CD4-positive, CD25-positive, alpha-beta regulatory T cell (primary cell): ENCODE results near the gene ARHGAP25. TPM values are rescaled to one million over a fixed set of nuclear protein-coding genes. Genes with fewer than 3 reads are reported as not detected.

Source experiments
- ATAC-seq, 2 donors: fragments of 150-1000 bp; cut with Tn5 transposase; one replicate each; pipeline ENCODE4 v1.10.0; 2021; ENCODE audit warnings: low read depth in 2 of 2, moderate number of reproducible peaks in 2 of 2, moderate library complexity in 1 of 2
- DNase-seq, 3 donors: peaks; one replicate each; pipeline versions ENCODE4 v3.0.0 to v3.0.0-alpha.2; 2012 to 2022; ENCODE audit warnings: mixed read lengths in 1 of 3
- H3K27ac ChIP-seq: one replicate; pipeline ENCODE4 v1.7.0; 2013; ENCODE audit warnings: mild to moderate bottlenecking, low read length; ENCODE audit not compliant: insufficient read depth, poor library complexity, severe bottlenecking
- H3K27me3 ChIP-seq: one replicate; pipeline ENCODE4 v1.7.0; 2013; ENCODE audit warnings: low read length; ENCODE audit not compliant: control insufficient read depth, insufficient read depth
- H3K36me3 ChIP-seq: one replicate; pipeline ENCODE4 v1.7.0; 2013; ENCODE audit warnings: mild to moderate bottlenecking, low read length, moderate library complexity; ENCODE audit not compliant: control insufficient read depth, insufficient read depth
- H3K4me1 ChIP-seq: 2 replicates; pipeline ENCODE4 v1.7.0; 2013; ENCODE audit warnings: mild to moderate bottlenecking, low read length; ENCODE audit not compliant: insufficient read depth, control insufficient read depth, poor library complexity, severe bottlenecking
- H3K4me3 ChIP-seq: one replicate; pipeline ENCODE4 v1.7.0; 2013; ENCODE audit warnings: low read depth, mild to moderate bottlenecking, low read length, moderate library complexity
- H3K9me3 ChIP-seq, 2 experiments: 1 replicate in 1 of 2; 2 replicates in 1 of 2; pipeline ENCODE4 v1.7.0; 2013; ENCODE audit warnings: low read length in 2 of 2, mild to moderate bottlenecking in 1 of 2, moderate library complexity in 1 of 2; ENCODE audit not compliant: control insufficient read depth in 2 of 2
- H3K27ac Mint-ChIP-seq, 3 donors: one replicate each; pipeline ENCODE4 v1.8.0; 2020 to 2022; ENCODE audit warnings: mild to moderate bottlenecking in 3 of 3, mixed read lengths in 3 of 3, moderate library complexity in 2 of 3
- H3K27me3 Mint-ChIP-seq: one replicate; pipeline ENCODE4 v1.8.0; 2022; ENCODE audit warnings: mild to moderate bottlenecking, mixed read lengths
- H3K36me3 Mint-ChIP-seq: one replicate; pipeline ENCODE4 v1.8.0; 2020; ENCODE audit warnings: mixed read lengths
- H3K4me1 Mint-ChIP-seq, 4 donors: one replicate each; pipeline ENCODE4 v1.8.0; 2020 to 2022; ENCODE audit warnings: mixed read lengths in 4 of 4, mild to moderate bottlenecking in 1 of 4
- H3K4me3 Mint-ChIP-seq, 4 donors: one replicate each; pipeline ENCODE4 v1.8.0; 2020 to 2022; ENCODE audit warnings: mild to moderate bottlenecking in 4 of 4, mixed read lengths in 4 of 4, moderate library complexity in 3 of 4
- H3K9me3 Mint-ChIP-seq, 7 donors: one replicate each; pipeline ENCODE4 v1.8.0; 2020 to 2022; ENCODE audit warnings: mixed read lengths in 7 of 7, mild to moderate bottlenecking in 3 of 7, moderate library complexity in 2 of 7
- polyA plus RNA-seq, 4 donors: library from polyadenylated mRNA; unstranded; fragments of 300-500 nt; fragmentation: Illumina TruSeq; gene quantifications; one replicate each; pipeline ENCODE4 v1.2.3, GENCODE V29; 2021
- total RNA-seq: library from RNA; stranded (reverse); gene quantifications from one replicate; pipeline ENCODE4 v1.2.3, GENCODE V29; 2022

The ARHGAP25 gene
- total and polyA plus RNA-seq, 5 donors from 2014 or later = 97.8 to 148 (median 135) TPM

- peaks cover 4% of the 10 kb centered on the region for H3K27me3 Mint-ChIP-seq
- H3K4me1 Mint-ChIP-seq = peaks cover 14 to 70% (median 40%) of the 10 kb centered on the region in 4 donors
- H3K36me3 ChIP-seq = no peaks in the 10 kb centered on the region
- peak overlapping the region; percentile 52 to 83 (median 58) for H3K4me3 Mint-ChIP-seq
- peak overlapping the region; percentile 54 for H3K4me3 ChIP-seq
- no peaks in the 10 kb centered on the region for H3K9me3 Mint-ChIP-seq
- H3K9me3 ChIP-seq = no peaks in the 10 kb centered on the region
- peak overlapping the region; percentile 48 to 90 (median 88) for H3K27ac Mint-ChIP-seq
- ATAC-seq = no peak
- DNase-seq = no peak
- peak overlapping the region; percentile 73 for H3K27ac ChIP-seq
- no peaks in the 10 kb centered on the region for H3K36me3 Mint-ChIP-seq
- H3K27me3 ChIP-seq = no peaks in the 10 kb centered on the region
- H3K4me1 ChIP-seq = peaks cover 39% of the 10 kb centered on the region
These were observed 6.8 kb upstream of the ARHGAP25 start for GRCh38 chr2:68727683-68728375.

- Histone ChIP-seq H3K36me3 (no peaks in the 10 kb centered on the region), H3K4me1 (peaks cover 47% of the 10 kb centered on the region), H3K27me3 (no peaks in the 10 kb centered on the region), H3K9me3 (no peaks in the 10 kb centered on the region), H3K4me3 (no peak overlapping the region), H3K27ac (no peak overlapping the region)
- Mint-ChIP-seq H3K9me3 (no peaks in the 10 kb centered on the region), H3K27ac (peak overlapping the region in 2 of 3 donors; percentile 60 to 63), H3K4me1 (peaks cover 9 to 42% (median 34%) of the 10 kb centered on the region in 4 donors), H3K27me3 (peaks cover 4% of the 10 kb centered on the region), H3K4me3 (peak overlapping the region in 1 of 4 donors; percentile 75), H3K36me3 (peaks cover 3% of the 10 kb centered on the region)
- DNase-seq = no peak
- no peak for ATAC-seq
These were observed 3.8 kb upstream of the ARHGAP25 start for GRCh38 chr2:68730828-68731227.

- no peaks in the 10 kb centered on the region for H3K9me3 ChIP-seq
- H3K4me1 ChIP-seq = peaks cover 42% of the 10 kb centered on the region
- Mint-ChIP-seq H3K4me1 (peaks cover under 1 to 28% (median 22%) of the 10 kb centered on the region in 4 donors), H3K9me3 (no peaks in the 10 kb centered on the region), H3K27ac (peak overlapping the region; percentile 59 to 92 (median 60)), H3K36me3 (peaks cover 3% of the 10 kb centered on the region), H3K4me3 (peak overlapping the region in 2 of 4 donors; percentile 67 to 75), H3K27me3 (peaks cover 4% of the 10 kb centered on the region)
- no peaks in the 10 kb centered on the region for H3K27me3 ChIP-seq
- ATAC-seq (no peak), DNase-seq (no peak)
- no peaks in the 10 kb centered on the region for H3K36me3 ChIP-seq
- no peak overlapping the region for H3K4me3 ChIP-seq
- H3K27ac ChIP-seq = no peak overlapping the region
These were observed 2.3 kb upstream of the ARHGAP25 start for GRCh38 chr2:68732036-68732932.

GRCh38 chr2:68733365-68733764 lies 1.2 kb upstream of the ARHGAP25 start:
- no peak overlapping the region for H3K4me3 Mint-ChIP-seq
- no peak overlapping the region for H3K27ac Mint-ChIP-seq
- peaks cover 3% of the 10 kb centered on the region for H3K36me3 Mint-ChIP-seq
- Histone ChIP-seq H3K36me3 (no peaks in the 10 kb centered on the region), H3K9me3 (no peaks in the 10 kb centered on the region), H3K27ac (peak overlapping the region; percentile 88), H3K4me3 (peak overlapping the region; percentile 100), H3K4me1 (peaks cover 42% of the 10 kb centered on the region), H3K27me3 (no peaks in the 10 kb centered on the region)
- no peaks in the 10 kb centered on the region for H3K9me3 Mint-ChIP-seq
- H3K27me3 Mint-ChIP-seq = peaks cover 4% of the 10 kb centered on the region
- peaks cover 6 to 32% (median 22%) of the 10 kb centered on the region in 4 donors for H3K4me1 Mint-ChIP-seq
- no peak for DNase-seq
- no peak for ATAC-seq

GRCh38 chr2:68734176-68734575 lies 435 bp upstream of the ARHGAP25 start:
- H3K27me3 ChIP-seq = no peaks in the 10 kb centered on the region
- no peaks in the 10 kb centered on the region for H3K9me3 Mint-ChIP-seq
- no peak overlapping the region for H3K4me3 Mint-ChIP-seq
- peaks cover 4% of the 10 kb centered on the region for H3K27me3 Mint-ChIP-seq
- peak overlapping the region; percentile 100 for H3K4me3 ChIP-seq
- no peaks in the 10 kb centered on the region for H3K36me3 ChIP-seq
- ATAC-seq (no peak), DNase-seq (no peak)
- no peak overlapping the region for H3K27ac Mint-ChIP-seq
- peaks cover 6 to 33% (median 22%) of the 10 kb centered on the region in 4 donors for H3K4me1 Mint-ChIP-seq
- H3K36me3 Mint-ChIP-seq = peaks cover 7% of the 10 kb centered on the region
- H3K4me1 ChIP-seq = peaks cover 49% of the 10 kb centered on the region
- H3K9me3 ChIP-seq = no peaks in the 10 kb centered on the region
- peak overlapping the region; percentile 88 for H3K27ac ChIP-seq

- Mint-ChIP-seq H3K27ac (peak overlapping the region in 2 of 3 donors; percentile 90 to 94), H3K36me3 (peaks cover 21% of the 10 kb centered on the region), H3K4me3 (no peak overlapping the region), H3K9me3 (no peaks in the 10 kb centered on the region), H3K27me3 (peaks cover 4% of the 10 kb centered on the region), H3K4me1 (peaks cover 15 to 46% (median 37%) of the 10 kb centered on the region in 4 donors)
- H3K9me3 ChIP-seq = no peaks in the 10 kb centered on the region
- H3K4me1 ChIP-seq = peaks cover 68% of the 10 kb centered on the region
- H3K4me3 ChIP-seq = peak overlapping the region; percentile 100
- no peak for DNase-seq
- ATAC-seq = no peak
- H3K27ac ChIP-seq = peak overlapping the region; percentile 88
- H3K27me3 ChIP-seq = no peaks in the 10 kb centered on the region
- H3K36me3 ChIP-seq = no peaks in the 10 kb centered on the region
These were observed 1.5 kb downstream of the ARHGAP25 start for GRCh38 chr2:68736086-68736485.

- peaks cover 22% of the 10 kb centered on the region for H3K36me3 Mint-ChIP-seq
These were observed 3.1 kb downstream of the ARHGAP25 start for GRCh38 chr2:68737711-68738110.

More at GRCh38 chr2:68737711-68738110, 3.1 kb downstream of the ARHGAP25 start:
- Mint-ChIP-seq H3K27ac (peak overlapping the region in 2 of 3 donors; percentile 94 to 99), H3K4me1 (peaks cover 22 to 50% (median 42%) of the 10 kb centered on the region in 4 donors), H3K9me3 (no peaks in the 10 kb centered on the region), H3K4me3 (no peak overlapping the region), H3K27me3 (no peaks in the 10 kb centered on the region)
- H3K4me3 ChIP-seq = peak overlapping the region; percentile 100
- H3K27me3 ChIP-seq = no peaks in the 10 kb centered on the region
- H3K4me1 ChIP-seq = peaks cover 84% of the 10 kb centered on the region
- H3K27ac ChIP-seq = peak overlapping the region; percentile 88
- no peaks in the 10 kb centered on the region for H3K9me3 ChIP-seq
- H3K36me3 ChIP-seq = peaks cover 4% of the 10 kb centered on the region
- ATAC-seq (peak; percentile 19 to 25), DNase-seq (peak in 2 of 3 donors; percentile 54 to 72)
